Measurements from ENCODE around the gene MRPL2.
"Not testable (repeated sequence)": the region's sequence is repeated elsewhere in the genome, so short reads cannot be mapped to it uniquely, and the experiment has no call there.

MRPL2 gene

GRCh38 chr6:43052225-43052841 lies 6.9 kb downstream of the MRPL2 start:
- DNase-seq: no peak

- DNase-seq: no peak
These were observed 8.3 kb downstream of the MRPL2 start for GRCh38 chr6:43050981-43051380.

- DNase-seq: no peak
These were observed 11.2 kb downstream of the MRPL2 start for GRCh38 chr6:43047998-43048397.

GRCh38 chr6:43045371-43045930 lies 13.8 kb downstream of the MRPL2 start:
- no peak for DNase-seq

- DNase-seq: no peak
These were observed 15.9 kb downstream of the MRPL2 start for GRCh38 chr6:43043310-43043709.

- DNase-seq: not testable (repeated sequence)
These were observed 17.8 kb downstream of the MRPL2 start for GRCh38 chr6:43041475-43041874.

- DNase-seq: no peak
These were observed 18.5 kb downstream of the MRPL2 start for GRCh38 chr6:43040542-43041257.

GRCh38 chr6:43038727-43039126 lies 20.5 kb downstream of the MRPL2 start:
- DNase-seq: no peak

- no peak for DNase-seq
These were observed 21.5 kb downstream of the MRPL2 start for GRCh38 chr6:43037706-43038105.

GRCh38 chr6:43037197-43037596 lies 22.0 kb downstream of the MRPL2 start:
- DNase-seq: no peak

GRCh38 chr6:43036712-43037111 lies 22.5 kb downstream of the MRPL2 start:
- no peak for DNase-seq

GRCh38 chr6:43035495-43036194 lies 23.6 kb downstream of the MRPL2 start:
- DNase-seq: no peak

- DNase-seq: no peak
These were observed 25.1 kb downstream of the MRPL2 start for GRCh38 chr6:43034190-43034525.

GRCh38 chr6:43033496-43034189 lies 25.6 kb downstream of the MRPL2 start:
- DNase-seq: no peak

GRCh38 chr6:43032326-43032725 lies 26.9 kb downstream of the MRPL2 start:
- no peak for DNase-seq

GRCh38 chr6:43029120-43029519 lies 30.1 kb downstream of the MRPL2 start:
- no peak for DNase-seq

GRCh38 chr6:43026365-43026764 lies 32.9 kb downstream of the MRPL2 start:
- DNase-seq: no peak

- DNase-seq: no peak
These were observed 34.8 kb downstream of the MRPL2 start for GRCh38 chr6:43024436-43024835.

GRCh38 chr6:43021270-43022047 lies 37.8 kb downstream of the MRPL2 start, which contains the start of gene RRP36:
RRP36 (plus strand) TSS chr6:43021623; CDS start chr6:43021655, 32 bp downstream.
- DNase-seq: peak; percentile 90

- DNase-seq: peak; percentile 70
These were observed 38.4 kb downstream of the MRPL2 start for GRCh38 chr6:43020847-43021246.

GRCh38 chr6:43020052-43020705 lies 39.1 kb downstream of the MRPL2 start:
- DNase-seq: no peak

- DNase-seq: no peak
These were observed 40.1 kb downstream of the MRPL2 start for GRCh38 chr6:43019152-43019551.
